GM12864 (cell line): ENCODE measurements around the gene LY9.

Experiments
- DNase-seq: peaks from one replicate; pipeline ENCODE4 v3.0.0-alpha.2; 2011; ENCODE audit warnings: low read depth
- H3K4me3 ChIP-seq: 2 replicates; pipeline ENCODE4 v1.5.1; 2011; ENCODE audit warnings: mild to moderate bottlenecking, low read depth, low read length, control low read depth
- TF ChIP-seq, protein P1 (sequence below): IDR thresholded peaks from 2 replicates; pipeline ENCODE4 v1.5.1; 2011; ENCODE audit warnings: low read depth, mild to moderate bottlenecking, moderate library complexity, low read length, control low read depth, inconsistent platforms; ENCODE audit errors: missing control alignments

Gene LY9, protein sequence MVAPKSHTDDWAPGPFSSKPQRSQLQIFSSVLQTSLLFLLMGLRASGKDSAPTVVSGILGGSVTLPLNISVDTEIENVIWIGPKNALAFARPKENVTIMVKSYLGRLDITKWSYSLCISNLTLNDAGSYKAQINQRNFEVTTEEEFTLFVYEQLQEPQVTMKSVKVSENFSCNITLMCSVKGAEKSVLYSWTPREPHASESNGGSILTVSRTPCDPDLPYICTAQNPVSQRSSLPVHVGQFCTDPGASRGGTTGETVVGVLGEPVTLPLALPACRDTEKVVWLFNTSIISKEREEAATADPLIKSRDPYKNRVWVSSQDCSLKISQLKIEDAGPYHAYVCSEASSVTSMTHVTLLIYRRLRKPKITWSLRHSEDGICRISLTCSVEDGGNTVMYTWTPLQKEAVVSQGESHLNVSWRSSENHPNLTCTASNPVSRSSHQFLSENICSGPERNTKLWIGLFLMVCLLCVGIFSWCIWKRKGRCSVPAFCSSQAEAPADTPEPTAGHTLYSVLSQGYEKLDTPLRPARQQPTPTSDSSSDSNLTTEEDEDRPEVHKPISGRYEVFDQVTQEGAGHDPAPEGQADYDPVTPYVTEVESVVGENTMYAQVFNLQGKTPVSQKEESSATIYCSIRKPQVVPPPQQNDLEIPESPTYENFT

DNA sequence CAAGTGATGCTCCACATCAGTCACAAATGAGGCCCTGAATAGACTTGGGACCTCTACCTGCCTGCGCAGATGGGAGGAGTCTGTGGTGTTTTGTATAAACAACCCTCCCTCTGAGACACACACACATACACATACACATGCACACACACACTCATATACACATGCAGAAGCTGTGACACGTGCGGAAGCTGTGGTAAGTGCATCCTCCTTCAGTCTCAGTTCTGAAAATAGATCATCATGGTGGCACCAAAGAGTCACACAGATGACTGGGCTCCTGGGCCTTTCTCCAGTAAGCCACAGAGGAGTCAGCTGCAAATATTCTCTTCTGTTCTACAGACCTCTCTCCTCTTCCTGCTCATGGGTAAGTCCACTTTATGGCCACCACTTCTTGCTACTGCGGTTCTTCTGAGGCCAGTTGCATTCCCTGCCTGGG, at the start of gene LY9:
Gene LY9, plus strand, starts transcription at position 224 of the 433 bp plus-strand sequence. Its CDS starts 14 bp downstream, at position 238.
- TF ChIP-seq, protein P1, sequence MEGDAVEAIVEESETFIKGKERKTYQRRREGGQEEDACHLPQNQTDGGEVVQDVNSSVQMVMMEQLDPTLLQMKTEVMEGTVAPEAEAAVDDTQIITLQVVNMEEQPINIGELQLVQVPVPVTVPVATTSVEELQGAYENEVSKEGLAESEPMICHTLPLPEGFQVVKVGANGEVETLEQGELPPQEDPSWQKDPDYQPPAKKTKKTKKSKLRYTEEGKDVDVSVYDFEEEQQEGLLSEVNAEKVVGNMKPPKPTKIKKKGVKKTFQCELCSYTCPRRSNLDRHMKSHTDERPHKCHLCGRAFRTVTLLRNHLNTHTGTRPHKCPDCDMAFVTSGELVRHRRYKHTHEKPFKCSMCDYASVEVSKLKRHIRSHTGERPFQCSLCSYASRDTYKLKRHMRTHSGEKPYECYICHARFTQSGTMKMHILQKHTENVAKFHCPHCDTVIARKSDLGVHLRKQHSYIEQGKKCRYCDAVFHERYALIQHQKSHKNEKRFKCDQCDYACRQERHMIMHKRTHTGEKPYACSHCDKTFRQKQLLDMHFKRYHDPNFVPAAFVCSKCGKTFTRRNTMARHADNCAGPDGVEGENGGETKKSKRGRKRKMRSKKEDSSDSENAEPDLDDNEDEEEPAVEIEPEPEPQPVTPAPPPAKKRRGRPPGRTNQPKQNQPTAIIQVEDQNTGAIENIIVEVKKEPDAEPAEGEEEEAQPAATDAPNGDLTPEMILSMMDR, result no peak
- peak; percentile 95 for DNase-seq
- peak within 1 kb of the TSS; percentile 53 for H3K4me3 ChIP-seq

DNA sequence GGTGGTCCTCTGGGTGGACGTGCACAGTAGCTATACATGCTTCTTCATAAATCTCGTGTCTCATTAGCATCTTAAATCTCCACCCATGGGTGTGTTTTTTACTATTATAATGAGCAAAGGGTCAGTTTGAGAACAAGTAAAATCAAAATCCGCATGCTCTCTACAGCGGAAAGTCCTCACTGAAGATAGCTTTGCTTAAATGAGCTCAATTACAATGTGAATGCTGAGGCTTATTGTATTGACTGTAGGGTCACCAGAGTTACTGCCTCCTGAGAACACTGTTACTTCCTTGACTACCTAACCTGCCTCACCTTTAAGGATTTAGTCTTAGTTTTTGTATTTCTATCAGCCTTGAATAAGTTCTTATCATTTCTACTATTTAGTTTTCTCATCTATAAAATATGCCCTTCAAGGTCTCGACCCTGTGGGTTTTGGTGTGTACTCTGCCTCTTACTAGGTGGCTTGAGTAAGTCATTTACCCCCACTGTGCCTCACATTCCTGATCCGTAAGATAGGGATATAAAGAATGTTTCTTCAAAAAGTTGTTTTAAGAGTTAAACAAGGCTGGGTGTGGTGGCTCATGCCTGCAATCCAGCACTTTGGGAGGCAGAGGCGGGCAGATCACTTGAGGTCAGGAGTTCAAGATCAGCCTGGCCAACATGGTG, 49.0 kb upstream of the LY9 start:
- DNase-seq, result no peak
- no peak overlapping the region for H3K4me3 ChIP-seq
- TF ChIP-seq, protein P1, result no peak

DNA sequence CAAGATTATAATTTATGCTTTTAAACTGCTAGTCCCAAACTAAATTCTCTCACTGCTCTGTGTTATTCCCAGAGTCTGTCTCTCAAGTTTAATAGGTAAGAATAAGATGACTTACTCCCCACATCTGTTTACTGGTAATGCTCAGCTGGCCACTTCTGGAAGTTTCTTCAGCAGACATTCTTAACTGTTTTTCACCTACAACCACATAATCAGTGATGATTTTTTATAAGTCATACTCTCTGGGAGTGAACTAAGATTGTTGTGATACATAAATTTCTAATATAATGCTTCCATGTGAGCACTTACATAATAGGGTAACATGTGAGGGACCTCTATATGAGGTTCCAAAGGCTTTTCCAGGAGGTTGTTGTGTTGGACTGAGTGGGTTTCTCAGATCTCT, 48.3 kb upstream of the LY9 start:
- TF ChIP-seq, protein P1, result no peak
- H3K4me3 ChIP-seq, result no peak overlapping the region
- no peak for DNase-seq

DNA sequence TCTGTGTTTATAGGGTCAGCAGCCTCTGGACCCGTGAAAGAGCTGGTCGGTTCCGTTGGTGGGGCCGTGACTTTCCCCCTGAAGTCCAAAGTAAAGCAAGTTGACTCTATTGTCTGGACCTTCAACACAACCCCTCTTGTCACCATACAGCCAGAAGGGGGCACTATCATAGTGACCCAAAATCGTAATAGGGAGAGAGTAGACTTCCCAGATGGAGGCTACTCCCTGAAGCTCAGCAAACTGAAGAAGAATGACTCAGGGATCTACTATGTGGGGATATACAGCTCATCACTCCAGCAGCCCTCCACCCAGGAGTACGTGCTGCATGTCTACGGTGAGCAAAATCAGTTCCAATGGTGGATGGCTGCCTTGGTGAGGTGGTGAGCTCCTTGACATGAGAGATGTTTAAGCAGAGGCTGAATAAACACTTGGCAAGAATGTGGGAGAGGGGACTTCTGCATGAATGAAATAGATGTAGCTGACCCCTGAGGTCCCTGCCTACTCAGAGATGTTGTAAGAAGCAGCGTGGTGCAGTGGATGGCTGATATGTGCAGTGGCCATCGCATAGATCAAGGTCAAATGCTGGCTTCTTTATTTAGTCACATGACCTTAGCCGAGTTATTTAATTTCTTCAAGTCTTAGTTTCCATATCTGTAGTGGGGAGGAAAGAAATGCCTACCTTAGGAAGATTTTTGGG, 47.6 kb upstream of the LY9 start:
- no peak overlapping the region for H3K4me3 ChIP-seq
- TF ChIP-seq, protein P1, result peak; percentile 47
- no peak for DNase-seq

DNA sequence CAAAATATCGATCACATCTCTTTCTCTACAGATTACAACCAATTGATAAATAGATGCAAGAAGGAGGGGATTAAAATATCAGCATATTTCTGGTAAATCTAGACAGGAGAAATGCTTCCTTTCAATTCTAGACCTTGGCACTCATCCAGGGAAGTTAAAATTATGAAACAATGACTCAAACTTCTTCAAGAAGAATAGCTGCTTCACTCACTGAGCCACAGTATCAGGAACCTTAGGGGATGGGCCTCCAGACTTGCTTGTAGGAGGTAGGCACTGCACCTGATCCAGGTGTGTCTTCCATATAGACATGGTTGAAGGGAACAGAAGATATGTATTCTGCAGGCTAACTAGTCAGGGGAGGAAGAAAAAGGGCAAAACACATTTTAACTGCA, 47.1 kb upstream of the LY9 start:
- no peak overlapping the region for H3K4me3 ChIP-seq
- TF ChIP-seq, protein P1, result no peak
- DNase-seq, result no peak

DNA sequence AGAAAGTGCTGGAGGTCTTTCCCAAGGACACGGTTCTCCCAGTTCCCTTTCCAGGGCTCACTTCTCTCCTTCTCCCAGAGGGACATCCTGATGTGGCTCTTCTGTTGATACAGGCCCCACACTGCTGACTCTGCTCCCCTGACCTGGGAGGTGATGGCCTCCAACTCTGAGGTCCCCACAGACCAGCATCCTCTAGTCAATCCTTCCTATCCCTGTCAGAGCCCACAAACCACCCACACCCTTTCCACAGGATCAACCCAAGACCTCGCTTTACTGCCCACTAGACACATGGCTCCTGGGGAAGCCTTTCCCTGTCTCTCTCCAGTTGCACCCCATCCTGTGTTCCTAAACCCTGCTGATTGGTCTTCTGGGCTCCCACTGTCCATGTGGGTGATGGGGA, 45.4 kb upstream of the LY9 start:
- TF ChIP-seq, protein P1, result no peak
- no peak for DNase-seq
- H3K4me3 ChIP-seq, result no peak overlapping the region
